PC-9 (cell line): ENCODE measurements around the gene LSM3.

ENCODE experiments used
- EZH2 ChIP-seq: fragments of 200-600 bp; sonication (generic); IDR thresholded peaks from 2 replicates; pipeline ENCODE4 v1.8.0; 2017; ENCODE audit warnings: antibody characterized with exemption, low read depth
- TF ChIP-seq, protein P1 (sequence below): fragments of 200-600 bp; sonication (generic); conservative IDR thresholded peaks from 2 replicates; pipeline ENCODE4 v1.6.1; 2017; ENCODE audit warnings: mixed run types, antibody characterized with exemption, mild to moderate bottlenecking, moderate library complexity

DNA sequence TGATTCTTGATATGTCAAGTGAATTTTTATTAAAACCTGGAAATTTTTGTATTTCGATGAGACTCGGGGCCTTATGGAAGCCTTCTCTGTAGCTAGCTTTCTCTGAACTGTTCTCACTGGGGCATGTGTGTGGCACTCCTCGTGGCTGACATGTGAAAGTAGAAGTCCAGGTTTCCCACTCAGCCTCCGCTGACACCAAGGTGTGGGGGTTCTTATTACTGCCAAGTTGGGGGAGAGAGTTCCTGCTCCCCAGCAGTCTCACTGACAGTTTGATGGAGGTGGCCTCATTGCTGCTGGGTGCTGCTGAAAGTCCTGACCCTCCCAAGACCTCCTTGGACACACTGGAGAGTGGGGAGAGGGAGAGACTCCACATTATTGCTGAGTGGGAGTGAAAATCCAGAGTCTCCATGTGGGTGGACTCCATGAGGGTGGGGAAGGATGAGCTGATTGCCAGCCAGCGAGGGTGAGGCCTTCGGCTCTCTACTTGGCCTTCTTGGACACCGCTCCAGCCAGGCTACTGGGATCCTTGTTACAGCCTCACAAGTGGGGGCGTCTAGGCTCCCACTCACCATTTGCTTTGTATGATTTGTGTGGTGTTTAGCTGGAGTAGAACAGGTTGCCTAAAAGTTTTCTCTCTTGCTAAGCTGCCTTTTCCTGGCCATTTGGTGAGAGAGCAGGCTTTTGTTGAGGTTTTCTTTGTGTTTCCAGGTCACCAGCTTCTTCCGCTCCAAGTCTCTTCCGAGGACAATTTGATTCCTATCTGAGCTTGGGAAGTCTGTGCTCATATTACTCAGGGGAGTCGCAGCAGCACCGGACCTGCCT lies 64.1 kb downstream of the LSM3 start:
- TF ChIP-seq, protein P1, sequence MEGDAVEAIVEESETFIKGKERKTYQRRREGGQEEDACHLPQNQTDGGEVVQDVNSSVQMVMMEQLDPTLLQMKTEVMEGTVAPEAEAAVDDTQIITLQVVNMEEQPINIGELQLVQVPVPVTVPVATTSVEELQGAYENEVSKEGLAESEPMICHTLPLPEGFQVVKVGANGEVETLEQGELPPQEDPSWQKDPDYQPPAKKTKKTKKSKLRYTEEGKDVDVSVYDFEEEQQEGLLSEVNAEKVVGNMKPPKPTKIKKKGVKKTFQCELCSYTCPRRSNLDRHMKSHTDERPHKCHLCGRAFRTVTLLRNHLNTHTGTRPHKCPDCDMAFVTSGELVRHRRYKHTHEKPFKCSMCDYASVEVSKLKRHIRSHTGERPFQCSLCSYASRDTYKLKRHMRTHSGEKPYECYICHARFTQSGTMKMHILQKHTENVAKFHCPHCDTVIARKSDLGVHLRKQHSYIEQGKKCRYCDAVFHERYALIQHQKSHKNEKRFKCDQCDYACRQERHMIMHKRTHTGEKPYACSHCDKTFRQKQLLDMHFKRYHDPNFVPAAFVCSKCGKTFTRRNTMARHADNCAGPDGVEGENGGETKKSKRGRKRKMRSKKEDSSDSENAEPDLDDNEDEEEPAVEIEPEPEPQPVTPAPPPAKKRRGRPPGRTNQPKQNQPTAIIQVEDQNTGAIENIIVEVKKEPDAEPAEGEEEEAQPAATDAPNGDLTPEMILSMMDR: no peak
- no peak for TF ChIP-seq EZH2
